Uterus (tissue), 2 donors: ENCODE data around the gene NDUFS7.

Experiments
- CTCF ChIP-seq, 4 experiments: fragments of 200-600 bp in 2 of 4; fragments of 450-650 bp in 2 of 4; sonication (generic) in 2 of 4; IDR thresholded peaks; one replicate each; pipeline ENCODE4 v1.5.1; 2016 to 2019; ENCODE audit warnings: antibody characterized with exemption in 4 of 4, mild to moderate bottlenecking in 2 of 4, moderate library complexity in 1 of 4
- POLR2A ChIP-seq, 2 donors: fragments of 450-650 bp; IDR thresholded peaks; one replicate each; pipeline ENCODE4 v1.6.1; 2016; ENCODE audit warnings: antibody characterized with exemption in 2 of 2, mild to moderate bottlenecking in 1 of 2, moderate library complexity in 1 of 2

GRCh38 chr19:1389033-1389940 lies 5.6 kb downstream of the NDUFS7 start:
- no peak for TF ChIP-seq CTCF (IDR thresholded peaks at IDR 0.05)
- no peak for TF ChIP-seq POLR2A (IDR thresholded peaks at IDR 0.05)
